GDM1 (cell line): ENCODE results near the gene MAPKAPK5.
"Not testable (repeated sequence)": the region's sequence is repeated elsewhere in the genome, so short reads cannot be mapped to it uniquely, and the experiment has no call there.

ENCODE experiments used
- DNase-seq: peaks from one replicate; lab custom pipeline; 2025; lab: John Stamatoyannopoulos, UW

MAPKAPK5 gene

GRCh38 chr12:111828338-111828979 lies 13.6 kb upstream of the MAPKAPK5 start:
- no peak for DNase-seq

GRCh38 chr12:111829635-111830034 lies 12.4 kb upstream of the MAPKAPK5 start:
- not testable (repeated sequence) for DNase-seq

- not testable (repeated sequence) for DNase-seq
Measured at GRCh38 chr12:111834740-111835386, 7.2 kb upstream of the MAPKAPK5 start.

GRCh38 chr12:111835531-111836181 lies 6.4 kb upstream of the MAPKAPK5 start:
- DNase-seq, result not testable (repeated sequence)

- DNase-seq, result no peak
Measured at GRCh38 chr12:111838353-111838752, 3.7 kb upstream of the MAPKAPK5 start.

- DNase-seq, result no peak
Measured at GRCh38 chr12:111840807-111841206, 1.2 kb upstream of the MAPKAPK5 start.

- no peak for DNase-seq
Measured at GRCh38 chr12:111841236-111841749, 735 bp upstream of the MAPKAPK5 start.

GRCh38 chr12:111842556-111843396 lies 748 bp downstream of the MAPKAPK5 start:
- DNase-seq, result no peak

- no peak for DNase-seq
Measured at GRCh38 chr12:111846016-111846415, 4.0 kb downstream of the MAPKAPK5 start.

- no peak for DNase-seq
Measured at GRCh38 chr12:111850526-111850925, 8.5 kb downstream of the MAPKAPK5 start.

GRCh38 chr12:111858186-111858585 lies 16.2 kb downstream of the MAPKAPK5 start:
- no peak for DNase-seq

- no peak for DNase-seq
Measured at GRCh38 chr12:111858778-111859177, 16.8 kb downstream of the MAPKAPK5 start.

GRCh38 chr12:111864913-111865312 lies 22.9 kb downstream of the MAPKAPK5 start:
- DNase-seq, result no peak

GRCh38 chr12:111867531-111867930 lies 25.5 kb downstream of the MAPKAPK5 start:
- no peak for DNase-seq

- DNase-seq, result no peak
Measured at GRCh38 chr12:111868676-111869588, 26.9 kb downstream of the MAPKAPK5 start.

- no peak for DNase-seq
Measured at GRCh38 chr12:111869671-111870070, 27.6 kb downstream of the MAPKAPK5 start.

- no peak for DNase-seq
Measured at GRCh38 chr12:111870216-111870615, 28.2 kb downstream of the MAPKAPK5 start.

GRCh38 chr12:111870706-111871105 lies 28.7 kb downstream of the MAPKAPK5 start:
- no peak for DNase-seq

- no peak for DNase-seq
Measured at GRCh38 chr12:111873113-111873512, 31.1 kb downstream of the MAPKAPK5 start.

GRCh38 chr12:111881716-111882115 lies 39.7 kb downstream of the MAPKAPK5 start:
- no peak for DNase-seq
